Neural cell (in vitro differentiated cells): ENCODE data around the gene LINC01488. TPM values are rescaled to one million over a fixed set of nuclear protein-coding genes. Genes with fewer than 3 reads are reported as not detected.

ENCODE experiments used
- H2AFZ ChIP-seq: fragments of 200-600, 300-800 bp; sonication (generic), shearing (Covaris generic); 2 replicates; pipeline ENCODE4 v1.6.0; 2014; ENCODE audit warnings: low read depth, mild to moderate bottlenecking, antibody characterized with exemption, low read length, moderate library complexity
- H3F3A ChIP-seq: fragments of 200-600 bp; shearing (Covaris generic); 2 replicates; pipeline ENCODE4 v1.6.1; 2016; ENCODE audit warnings: mild to moderate bottlenecking, moderate library complexity, mixed read lengths, antibody characterized with exemption, low read length; ENCODE audit not compliant: insufficient read depth, poor library complexity, severe bottlenecking
- H3K27ac ChIP-seq: fragments of 200-600, 300-800 bp; sonication (generic), shearing (Covaris generic); 2 replicates; pipeline ENCODE4 v1.5.1; 2014; ENCODE audit warnings: mild to moderate bottlenecking, low read length, moderate library complexity
- H3K27me3 ChIP-seq: fragments of 300-800, 200-600 bp; sonication (generic), shearing (Covaris generic); 2 replicates; pipeline ENCODE4 v1.6.0; 2014; ENCODE audit warnings: mild to moderate bottlenecking, low read depth, low read length, moderate library complexity; ENCODE audit not compliant: insufficient read depth
- H3K36me3 ChIP-seq: fragments of 300-800, 200-600 bp; sonication (generic), shearing (Covaris generic); 2 replicates; pipeline ENCODE4 v1.5.1; 2014; ENCODE audit warnings: mild to moderate bottlenecking, antibody characterized with exemption, low read length, moderate library complexity; ENCODE audit not compliant: insufficient read depth
- H3K4me2 ChIP-seq: fragments of 300-800, 200-600 bp; sonication (generic), shearing (Covaris generic); 2 replicates; pipeline ENCODE4 v1.6.0; 2014; ENCODE audit warnings: mild to moderate bottlenecking, low read length
- H3K4me3 ChIP-seq: fragments of 300-800, 200-600 bp; sonication (generic), shearing (Covaris generic); 2 replicates; pipeline ENCODE4 v1.5.1; 2014; ENCODE audit warnings: mild to moderate bottlenecking, low read length, moderate library complexity
- H3K79me2 ChIP-seq: fragments of 200-600 bp; shearing (Covaris generic); replicated peaks from 2 replicates; pipeline ENCODE4 v1.6.0; 2014; ENCODE audit warnings: mild to moderate bottlenecking, low read length, moderate library complexity; ENCODE audit not compliant: insufficient read depth
- H3K9ac ChIP-seq: fragments of 300-800, 200-600 bp; sonication (generic), shearing (Covaris generic); 2 replicates; pipeline ENCODE4 v1.6.1; 2016; ENCODE audit warnings: mild to moderate bottlenecking, low read length, mixed read lengths
- H3K9me2 ChIP-seq: fragments of 200-600 bp; shearing (Covaris generic); 2 replicates; pipeline ENCODE4 v1.6.1; 2016; ENCODE audit warnings: mild to moderate bottlenecking, low read length, mixed read lengths; ENCODE audit not compliant: insufficient read depth
- H3K9me3 ChIP-seq: fragments of 200-600, 300-800 bp; sonication (generic), shearing (Covaris generic); 2 replicates; pipeline ENCODE4 v1.6.1; 2016; ENCODE audit warnings: mild to moderate bottlenecking, mixed run types, low read length, moderate library complexity, mixed read lengths
- H4K20me1 ChIP-seq: fragments of 200-600 bp; shearing (Covaris generic); 2 replicates; pipeline ENCODE4 v1.6.1; 2016; ENCODE audit warnings: mild to moderate bottlenecking, mixed run types; ENCODE audit not compliant: insufficient read depth
- EP300 ChIP-seq: fragments of 450-650 bp; conservative IDR thresholded peaks from 2 replicates; pipeline ENCODE4 v1.6.1; 2014; ENCODE audit warnings: antibody characterized with exemption, mild to moderate bottlenecking, moderate library complexity; ENCODE audit not compliant: poor library complexity, severe bottlenecking
- EZH2 ChIP-seq: fragments of 200-600, 300-800 bp; shearing (Covaris generic), sonication (generic); IDR thresholded peaks from 2 replicates; pipeline ENCODE4 v1.6.1; 2014; ENCODE audit warnings: antibody characterized with exemption, low read length, borderline replicate concordance, mild to moderate bottlenecking; ENCODE audit not compliant: insufficient read depth, poor library complexity, severe bottlenecking
- MXI1 ChIP-seq: fragments of 450-650 bp; conservative IDR thresholded peaks from 2 replicates; pipeline ENCODE4 v1.6.1; 2014; ENCODE audit warnings: antibody characterized with exemption, mild to moderate bottlenecking; ENCODE audit not compliant: poor library complexity, severe bottlenecking
- POLR2AphosphoS5 ChIP-seq: IDR thresholded peaks from 2 replicates; pipeline ENCODE4 v1.6.1; 2012
- RAD21 ChIP-seq: fragments of 450-650 bp; conservative IDR thresholded peaks from 2 replicates; pipeline ENCODE4 v1.6.1; 2014; ENCODE audit warnings: antibody characterized with exemption, mild to moderate bottlenecking, moderate library complexity
- REST ChIP-seq: IDR thresholded peaks from 2 replicates; pipeline ENCODE4 v1.6.1; 2012; ENCODE audit warnings: borderline replicate concordance
- SMC3 ChIP-seq: fragments of 450-650 bp; conservative IDR thresholded peaks from 2 replicates; pipeline ENCODE4 v1.6.1; 2014; ENCODE audit warnings: antibody characterized with exemption, mild to moderate bottlenecking, moderate library complexity; ENCODE audit not compliant: poor library complexity
- TAF1 ChIP-seq: IDR thresholded peaks from 2 replicates; pipeline ENCODE4 v1.6.1; 2012; ENCODE audit warnings: low read depth
- polyA plus RNA-seq: library from polyadenylated mRNA; depleted of rRNA; stranded (reverse); fragments of >200 nt; gene quantifications from 2 replicates; pipeline ENCODE4 v1.2.3, GENCODE V29; 2014
- TF ChIP-seq, protein P1 (sequence below): fragments of 450-650 bp; IDR thresholded peaks from 2 replicates; pipeline ENCODE4 v1.5.1; 2014; ENCODE audit warnings: antibody characterized with exemption, mild to moderate bottlenecking, moderate library complexity; ENCODE audit not compliant: poor library complexity, severe bottlenecking

Gene LINC01488
- polyA plus RNA-seq, 1 donor from 2014 or later: not detected

- Histone ChIP-seq H3K9me2 (no peaks in the 10 kb centered on the region), H3K4me3 (no peak overlapping the region), H3K27ac (no peak overlapping the region), H4K20me1 (no peaks in the 10 kb centered on the region), H3K4me2 (no peak overlapping the region), H3F3A (no peaks in the 10 kb centered on the region), H3K27me3 (no peaks in the 10 kb centered on the region), H3K9ac (no peak overlapping the region), H3K9me3 (no peaks in the 10 kb centered on the region), H2AFZ (no peak overlapping the region), H3K79me2 (no peaks in the 10 kb centered on the region), H3K36me3 (no peaks in the 10 kb centered on the region)
- TF ChIP-seq EZH2: no peak
- TF ChIP-seq RAD21: no peak
Measured at GRCh38 chr11:69534166-69534530, 52.7 kb downstream of the LINC01488 start.

DNA sequence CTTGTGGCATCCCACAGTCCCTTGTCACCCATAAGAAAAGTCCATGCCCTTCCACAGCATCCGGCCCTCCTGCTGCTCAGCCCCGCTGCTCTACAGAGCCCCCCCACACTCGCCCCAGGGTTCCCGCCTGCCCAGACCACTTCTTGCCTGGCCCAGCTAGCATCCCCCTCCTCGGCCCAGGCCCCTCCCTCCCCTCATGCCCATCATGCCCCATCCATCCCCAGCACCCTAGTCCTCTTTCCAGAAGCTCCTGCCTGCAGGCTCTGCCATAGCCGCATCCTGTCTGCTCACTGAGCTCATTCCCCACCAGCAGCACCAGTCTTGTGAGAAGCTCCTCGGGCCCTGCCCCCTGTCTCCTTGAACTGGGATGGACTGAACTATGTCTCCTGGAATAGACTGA, 54.4 kb downstream of the LINC01488 start:
- Histone ChIP-seq H3K27ac (no peak overlapping the region), H3K4me2 (no peak overlapping the region), H2AFZ (no peak overlapping the region), H3K36me3 (no peaks in the 10 kb centered on the region), H3K27me3 (no peaks in the 10 kb centered on the region), H3K9me3 (no peaks in the 10 kb centered on the region), H3K9ac (no peak overlapping the region), H3F3A (no peaks in the 10 kb centered on the region), H3K4me3 (no peak overlapping the region), H3K9me2 (no peaks in the 10 kb centered on the region), H4K20me1 (no peaks in the 10 kb centered on the region), H3K79me2 (no peaks in the 10 kb centered on the region)
- TF ChIP-seq, protein P1, sequence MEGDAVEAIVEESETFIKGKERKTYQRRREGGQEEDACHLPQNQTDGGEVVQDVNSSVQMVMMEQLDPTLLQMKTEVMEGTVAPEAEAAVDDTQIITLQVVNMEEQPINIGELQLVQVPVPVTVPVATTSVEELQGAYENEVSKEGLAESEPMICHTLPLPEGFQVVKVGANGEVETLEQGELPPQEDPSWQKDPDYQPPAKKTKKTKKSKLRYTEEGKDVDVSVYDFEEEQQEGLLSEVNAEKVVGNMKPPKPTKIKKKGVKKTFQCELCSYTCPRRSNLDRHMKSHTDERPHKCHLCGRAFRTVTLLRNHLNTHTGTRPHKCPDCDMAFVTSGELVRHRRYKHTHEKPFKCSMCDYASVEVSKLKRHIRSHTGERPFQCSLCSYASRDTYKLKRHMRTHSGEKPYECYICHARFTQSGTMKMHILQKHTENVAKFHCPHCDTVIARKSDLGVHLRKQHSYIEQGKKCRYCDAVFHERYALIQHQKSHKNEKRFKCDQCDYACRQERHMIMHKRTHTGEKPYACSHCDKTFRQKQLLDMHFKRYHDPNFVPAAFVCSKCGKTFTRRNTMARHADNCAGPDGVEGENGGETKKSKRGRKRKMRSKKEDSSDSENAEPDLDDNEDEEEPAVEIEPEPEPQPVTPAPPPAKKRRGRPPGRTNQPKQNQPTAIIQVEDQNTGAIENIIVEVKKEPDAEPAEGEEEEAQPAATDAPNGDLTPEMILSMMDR: no peak
- TF ChIP-seq POLR2AphosphoS5 (no peak), MXI1 (no peak), EP300 (no peak), RAD21 (no peak), EZH2 (no peak), SMC3 (no peak), REST (no peak), TAF1 (no peak)

GRCh38 chr11:69536406-69536805, 54.9 kb downstream of the LINC01488 start:
- Histone ChIP-seq H2AFZ (no peak overlapping the region), H3K79me2 (no peaks in the 10 kb centered on the region), H3K4me3 (no peak overlapping the region), H3K36me3 (no peaks in the 10 kb centered on the region), H3K27me3 (no peaks in the 10 kb centered on the region), H3K4me2 (no peak overlapping the region), H3K9me2 (no peaks in the 10 kb centered on the region), H3F3A (no peaks in the 10 kb centered on the region), H4K20me1 (no peaks in the 10 kb centered on the region), H3K9ac (no peak overlapping the region), H3K27ac (no peak overlapping the region), H3K9me3 (no peaks in the 10 kb centered on the region)
- no peak for TF ChIP-seq POLR2AphosphoS5
- TF ChIP-seq, protein P1: no peak
- TF ChIP-seq EP300: no peak
- no peak for TF ChIP-seq REST
- TF ChIP-seq RAD21: no peak
- TF ChIP-seq SMC3: no peak
- TF ChIP-seq EZH2: no peak
- no peak for TF ChIP-seq MXI1
